GM12865 (cell line): ENCODE results near the gene SLC25A31.

ENCODE experiments used
- DNase-seq: peaks from one replicate; pipeline ENCODE4 v3.0.0; 2010; ENCODE audit warnings: low read depth
- H3K4me3 ChIP-seq: 2 replicates; pipeline ENCODE4 v1.5.1; 2011; ENCODE audit warnings: mild to moderate bottlenecking, low read depth, low read length, control low read depth
- TF ChIP-seq, protein P1 (sequence below): IDR thresholded peaks from 2 replicates; pipeline ENCODE4 v1.5.1; 2011; ENCODE audit warnings: low read length, control low read depth, low read depth, inconsistent platforms; ENCODE audit not compliant: insufficient read depth; ENCODE audit errors: missing control alignments

SLC25A31 gene

DNA sequence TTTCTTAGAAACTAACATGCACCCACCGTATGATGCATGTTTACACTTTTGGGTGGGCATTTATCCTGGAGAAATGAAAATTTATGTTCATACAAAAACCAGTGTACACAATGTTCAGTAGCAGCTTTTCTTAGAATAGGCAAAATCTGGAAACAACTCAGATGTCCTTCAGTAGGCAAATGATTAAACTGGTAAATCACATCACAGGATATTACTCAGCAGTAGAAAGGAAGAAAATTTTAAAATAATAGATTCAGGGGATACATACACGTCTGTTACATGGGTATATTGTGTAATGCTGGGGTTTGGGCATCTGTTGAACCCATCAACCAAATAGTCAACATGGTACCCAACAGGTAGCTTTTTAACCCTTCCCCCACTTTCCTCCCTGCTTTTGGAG lies 26.7 kb downstream of the SLC25A31 start:
- DNase-seq, result no peak
- TF ChIP-seq, protein P1, sequence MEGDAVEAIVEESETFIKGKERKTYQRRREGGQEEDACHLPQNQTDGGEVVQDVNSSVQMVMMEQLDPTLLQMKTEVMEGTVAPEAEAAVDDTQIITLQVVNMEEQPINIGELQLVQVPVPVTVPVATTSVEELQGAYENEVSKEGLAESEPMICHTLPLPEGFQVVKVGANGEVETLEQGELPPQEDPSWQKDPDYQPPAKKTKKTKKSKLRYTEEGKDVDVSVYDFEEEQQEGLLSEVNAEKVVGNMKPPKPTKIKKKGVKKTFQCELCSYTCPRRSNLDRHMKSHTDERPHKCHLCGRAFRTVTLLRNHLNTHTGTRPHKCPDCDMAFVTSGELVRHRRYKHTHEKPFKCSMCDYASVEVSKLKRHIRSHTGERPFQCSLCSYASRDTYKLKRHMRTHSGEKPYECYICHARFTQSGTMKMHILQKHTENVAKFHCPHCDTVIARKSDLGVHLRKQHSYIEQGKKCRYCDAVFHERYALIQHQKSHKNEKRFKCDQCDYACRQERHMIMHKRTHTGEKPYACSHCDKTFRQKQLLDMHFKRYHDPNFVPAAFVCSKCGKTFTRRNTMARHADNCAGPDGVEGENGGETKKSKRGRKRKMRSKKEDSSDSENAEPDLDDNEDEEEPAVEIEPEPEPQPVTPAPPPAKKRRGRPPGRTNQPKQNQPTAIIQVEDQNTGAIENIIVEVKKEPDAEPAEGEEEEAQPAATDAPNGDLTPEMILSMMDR, result no peak
- H3K4me3 ChIP-seq, result no peak overlapping the region

- TF ChIP-seq, protein P1, result no peak
- no peak overlapping the region for H3K4me3 ChIP-seq
- no peak for DNase-seq
These were observed 29.1 kb downstream of the SLC25A31 start for GRCh38 chr4:127759228-127759820.

DNA sequence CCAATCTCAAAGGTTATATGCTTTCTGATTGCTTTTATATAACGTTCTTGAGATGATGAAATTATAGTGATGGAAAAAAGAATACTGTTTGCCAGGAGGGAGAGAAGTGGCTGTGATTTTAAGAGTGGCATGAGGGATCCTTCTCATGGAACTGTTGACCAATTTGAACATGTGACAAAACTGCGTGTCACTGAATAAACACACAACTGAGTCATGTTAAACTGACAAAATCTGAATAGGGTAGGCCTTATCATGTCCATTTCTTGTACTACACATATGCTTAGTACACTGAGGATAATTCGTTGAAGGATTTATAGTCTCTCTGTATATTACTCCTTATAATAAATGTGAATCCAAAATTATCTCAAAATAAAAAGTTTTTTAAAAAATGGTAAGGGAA lies 29.7 kb downstream of the SLC25A31 start:
- no peak overlapping the region for H3K4me3 ChIP-seq
- TF ChIP-seq, protein P1, result no peak
- no peak for DNase-seq

GRCh38 chr4:127771535-127772275 lies 41.5 kb downstream of the SLC25A31 start:
- no peak for DNase-seq
- TF ChIP-seq, protein P1, result no peak

GRCh38 chr4:127772769-127773671 lies 42.8 kb downstream of the SLC25A31 start:
- DNase-seq, result no peak
- TF ChIP-seq, protein P1, result no peak
- H3K4me3 ChIP-seq, result no peak overlapping the region

More at GRCh38 chr4:127771535-127772275, 41.5 kb downstream of the SLC25A31 start:
- H3K4me3 ChIP-seq, result no peak overlapping the region

DNA sequence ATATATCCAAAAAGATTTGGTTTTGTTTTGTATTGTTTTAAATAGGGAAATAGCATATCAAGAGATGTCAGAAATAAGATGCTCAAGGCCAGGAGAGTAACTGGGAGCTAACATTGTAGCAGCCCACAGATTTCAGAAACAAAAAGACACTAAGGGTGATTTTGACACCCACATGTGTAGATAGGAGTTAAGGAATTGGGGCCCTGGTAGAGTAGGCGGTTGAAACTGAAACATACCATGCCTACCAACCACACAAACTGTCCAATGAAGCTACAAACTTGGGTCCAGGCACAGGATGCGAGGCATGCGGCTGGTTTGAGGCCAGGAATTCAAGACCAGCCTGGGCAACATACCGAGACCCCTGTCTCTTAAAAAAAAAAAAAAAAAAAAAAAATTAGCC lies 45.6 kb downstream of the SLC25A31 start:
- TF ChIP-seq, protein P1, result no peak
- H3K4me3 ChIP-seq, result no peak overlapping the region
- DNase-seq, result peak; percentile 19
